SU-DHL-6 (cell line): ENCODE measurements around the gene MGMT.

Experiments used
- EZH2phosphoT487 ChIP-seq: fragments of 200-600 bp; sonication (generic), shearing (Covaris generic); conservative IDR thresholded peaks from 2 replicates; pipeline ENCODE4 v1.6.1; 2018; ENCODE audit warnings: mild to moderate bottlenecking, antibody characterized with exemption, low read length, moderate library complexity, mixed read lengths
- TF ChIP-seq, protein P1 (sequence below): fragments of 200-600 bp; sonication (generic); IDR thresholded peaks from one replicate; pipeline ENCODE4 v1.5.1; 2017; ENCODE audit warnings: antibody characterized with exemption, mild to moderate bottlenecking, low read length, moderate library complexity; ENCODE audit not compliant: insufficient read depth, poor library complexity, severe bottlenecking

- TF ChIP-seq, protein P1, sequence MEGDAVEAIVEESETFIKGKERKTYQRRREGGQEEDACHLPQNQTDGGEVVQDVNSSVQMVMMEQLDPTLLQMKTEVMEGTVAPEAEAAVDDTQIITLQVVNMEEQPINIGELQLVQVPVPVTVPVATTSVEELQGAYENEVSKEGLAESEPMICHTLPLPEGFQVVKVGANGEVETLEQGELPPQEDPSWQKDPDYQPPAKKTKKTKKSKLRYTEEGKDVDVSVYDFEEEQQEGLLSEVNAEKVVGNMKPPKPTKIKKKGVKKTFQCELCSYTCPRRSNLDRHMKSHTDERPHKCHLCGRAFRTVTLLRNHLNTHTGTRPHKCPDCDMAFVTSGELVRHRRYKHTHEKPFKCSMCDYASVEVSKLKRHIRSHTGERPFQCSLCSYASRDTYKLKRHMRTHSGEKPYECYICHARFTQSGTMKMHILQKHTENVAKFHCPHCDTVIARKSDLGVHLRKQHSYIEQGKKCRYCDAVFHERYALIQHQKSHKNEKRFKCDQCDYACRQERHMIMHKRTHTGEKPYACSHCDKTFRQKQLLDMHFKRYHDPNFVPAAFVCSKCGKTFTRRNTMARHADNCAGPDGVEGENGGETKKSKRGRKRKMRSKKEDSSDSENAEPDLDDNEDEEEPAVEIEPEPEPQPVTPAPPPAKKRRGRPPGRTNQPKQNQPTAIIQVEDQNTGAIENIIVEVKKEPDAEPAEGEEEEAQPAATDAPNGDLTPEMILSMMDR, result no peak
- no peak for TF ChIP-seq EZH2phosphoT487
Observed at GRCh38 chr10:129719889-129720590, 253.0 kb downstream of the MGMT start.
